LNCaP clone FGC (cell line): ENCODE results near the gene CCDC27.
"Not testable (repeated sequence)": the region's sequence is repeated elsewhere in the genome, so short reads cannot be mapped to it uniquely, and the experiment has no call there.

Experiments used
- DNase-seq: peaks from one replicate; pipeline ENCODE4 v3.0.0-alpha.2; 2011; ENCODE audit warnings: low read depth
- H3K4me3 ChIP-seq: 2 replicates; pipeline ENCODE4 v1.5.1; 2011; ENCODE audit warnings: mild to moderate bottlenecking, low read depth, low read length, control low read depth
- CTCF ChIP-seq: IDR thresholded peaks from 2 replicates; pipeline ENCODE4 v1.5.1; 2012; ENCODE audit warnings: mild to moderate bottlenecking; ENCODE audit not compliant: control insufficient read depth, insufficient read depth; ENCODE audit errors: extremely low read depth

The CCDC27 gene

GRCh38 chr1:3805038-3805437 is 52.8 kb downstream of the CCDC27 start:
- no peak overlapping the region for H3K4me3 ChIP-seq
- no peak for TF ChIP-seq CTCF
- no peak for DNase-seq

- no peak for TF ChIP-seq CTCF
Observed at GRCh38 chr1:3807769-3808168, 55.5 kb downstream of the CCDC27 start.

DNA sequence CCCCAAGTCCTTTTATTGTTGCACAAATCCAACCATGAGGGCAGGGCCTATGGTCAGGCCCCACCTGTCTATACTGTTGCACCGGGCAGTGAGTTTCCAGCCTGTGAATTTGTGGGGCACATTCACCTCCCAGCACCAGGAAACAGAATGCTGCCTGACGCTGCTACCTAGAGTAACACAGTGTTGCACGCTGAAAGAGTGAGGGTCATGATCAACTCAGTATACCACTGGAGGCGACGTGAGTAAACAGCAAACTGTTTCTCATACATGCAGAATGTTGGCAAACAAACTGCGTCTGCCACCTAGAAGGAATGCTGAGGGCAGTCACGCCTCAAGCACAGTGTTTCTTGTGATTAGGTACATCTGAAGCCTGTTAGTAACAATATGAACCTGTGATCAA is 57.4 kb downstream of the CCDC27 start:
- no peak for DNase-seq
- H3K4me3 ChIP-seq = no peak overlapping the region
- no peak for TF ChIP-seq CTCF

More at GRCh38 chr1:3807769-3808168, 55.5 kb downstream of the CCDC27 start:
- no peak for DNase-seq
- H3K4me3 ChIP-seq = no peak overlapping the region

GRCh38 chr1:3810149-3810761 is 58.0 kb downstream of the CCDC27 start:
- not testable (repeated sequence) for DNase-seq, H3K4me3 ChIP-seq

DNA sequence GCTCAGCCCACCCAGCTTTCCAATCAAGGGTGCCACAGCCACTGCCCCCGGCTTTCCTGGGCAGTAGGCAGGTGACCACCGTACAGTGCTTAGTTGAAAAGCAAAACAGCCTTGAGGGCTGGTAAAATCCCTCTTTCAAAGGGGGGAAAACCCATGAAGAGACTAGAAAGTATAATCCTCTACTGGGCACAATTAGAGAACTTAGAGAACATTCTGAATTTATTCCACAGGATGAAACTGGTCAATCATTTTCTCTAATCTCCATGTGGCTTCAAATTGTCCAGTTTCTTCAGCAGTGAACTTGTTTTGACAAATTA is 59.3 kb downstream of the CCDC27 start:
- no peak for TF ChIP-seq CTCF
- no peak for DNase-seq
- H3K4me3 ChIP-seq = no peak overlapping the region

DNA sequence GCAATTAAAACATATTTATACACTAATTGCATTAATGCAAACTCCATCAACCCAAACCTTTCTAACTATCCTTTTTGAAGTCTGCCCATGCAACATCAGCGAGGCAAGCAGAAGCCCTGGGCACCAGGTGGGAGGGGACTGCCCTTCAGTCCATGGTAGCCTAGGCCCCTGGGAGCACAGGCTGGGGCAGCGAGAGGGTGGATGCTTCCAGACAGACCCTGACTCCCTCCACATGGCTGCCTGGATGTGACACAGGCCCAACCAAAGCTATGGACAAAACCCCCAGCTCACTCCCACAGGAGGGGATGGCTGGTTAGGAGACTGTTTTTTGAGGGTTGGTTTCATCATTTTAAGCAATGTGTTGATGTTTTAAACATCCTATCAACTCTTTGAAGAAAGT is 61.8 kb downstream of the CCDC27 start:
- DNase-seq = no peak
- TF ChIP-seq CTCF = no peak
- no peak overlapping the region for H3K4me3 ChIP-seq

DNA sequence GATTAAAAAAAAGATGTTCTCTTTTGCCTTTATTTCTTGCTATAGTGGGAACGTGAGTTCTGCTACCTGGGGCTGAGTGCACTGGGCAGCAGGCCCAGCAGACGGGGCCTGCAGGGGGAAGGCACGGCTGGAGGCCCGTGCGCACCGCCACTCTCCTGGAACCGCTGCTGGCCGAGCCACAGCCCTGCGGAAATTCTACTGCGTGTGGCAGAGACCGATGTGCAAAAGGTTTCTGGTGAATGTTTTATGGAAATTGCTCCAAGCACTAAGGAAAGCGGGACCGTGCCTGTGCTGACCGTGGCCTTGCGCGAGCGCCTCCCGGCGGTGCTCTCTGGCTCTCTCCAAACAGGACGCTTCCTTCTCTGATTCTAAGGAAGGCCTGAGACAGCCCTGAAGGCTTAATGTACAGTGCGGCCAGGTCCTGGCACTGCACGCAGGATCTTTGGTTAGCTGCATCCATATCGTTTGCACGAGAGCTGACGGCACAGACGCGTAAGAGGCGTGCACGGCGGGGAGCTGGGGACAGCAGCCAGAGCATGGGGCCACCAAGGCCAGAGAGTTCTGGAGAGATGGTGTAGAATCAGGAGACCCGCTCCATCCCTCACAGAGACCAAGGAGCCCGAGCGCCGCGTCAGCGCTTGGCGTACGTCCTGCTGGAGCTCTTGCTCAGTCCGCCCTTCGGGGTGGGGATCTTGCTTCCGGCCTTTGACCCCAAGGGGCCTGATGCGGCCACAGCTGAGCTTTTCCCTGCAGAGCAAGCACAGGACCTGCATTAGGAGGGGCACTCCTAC is 62.7 kb downstream of the CCDC27 start:
- TF ChIP-seq CTCF = no peak
- no peak overlapping the region for H3K4me3 ChIP-seq
- DNase-seq = no peak
